ENCODE measurements around the gene BDH1. TPM values are rescaled to one million over a fixed set of nuclear protein-coding genes. Genes with fewer than 3 reads are reported as not detected.
"Not testable (repeated sequence)": the region's sequence is repeated elsewhere in the genome, so short reads cannot be mapped to it uniquely, and the experiment has no call there.

BDH1 gene, protein sequence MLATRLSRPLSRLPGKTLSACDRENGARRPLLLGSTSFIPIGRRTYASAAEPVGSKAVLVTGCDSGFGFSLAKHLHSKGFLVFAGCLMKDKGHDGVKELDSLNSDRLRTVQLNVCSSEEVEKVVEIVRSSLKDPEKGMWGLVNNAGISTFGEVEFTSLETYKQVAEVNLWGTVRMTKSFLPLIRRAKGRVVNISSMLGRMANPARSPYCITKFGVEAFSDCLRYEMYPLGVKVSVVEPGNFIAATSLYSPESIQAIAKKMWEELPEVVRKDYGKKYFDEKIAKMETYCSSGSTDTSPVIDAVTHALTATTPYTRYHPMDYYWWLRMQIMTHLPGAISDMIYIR
- 7.9 and 20.0 TPM in 2 replicates for total RNA-seq (2014; rRNA removed; shearing (Covaris generic))

DNA sequence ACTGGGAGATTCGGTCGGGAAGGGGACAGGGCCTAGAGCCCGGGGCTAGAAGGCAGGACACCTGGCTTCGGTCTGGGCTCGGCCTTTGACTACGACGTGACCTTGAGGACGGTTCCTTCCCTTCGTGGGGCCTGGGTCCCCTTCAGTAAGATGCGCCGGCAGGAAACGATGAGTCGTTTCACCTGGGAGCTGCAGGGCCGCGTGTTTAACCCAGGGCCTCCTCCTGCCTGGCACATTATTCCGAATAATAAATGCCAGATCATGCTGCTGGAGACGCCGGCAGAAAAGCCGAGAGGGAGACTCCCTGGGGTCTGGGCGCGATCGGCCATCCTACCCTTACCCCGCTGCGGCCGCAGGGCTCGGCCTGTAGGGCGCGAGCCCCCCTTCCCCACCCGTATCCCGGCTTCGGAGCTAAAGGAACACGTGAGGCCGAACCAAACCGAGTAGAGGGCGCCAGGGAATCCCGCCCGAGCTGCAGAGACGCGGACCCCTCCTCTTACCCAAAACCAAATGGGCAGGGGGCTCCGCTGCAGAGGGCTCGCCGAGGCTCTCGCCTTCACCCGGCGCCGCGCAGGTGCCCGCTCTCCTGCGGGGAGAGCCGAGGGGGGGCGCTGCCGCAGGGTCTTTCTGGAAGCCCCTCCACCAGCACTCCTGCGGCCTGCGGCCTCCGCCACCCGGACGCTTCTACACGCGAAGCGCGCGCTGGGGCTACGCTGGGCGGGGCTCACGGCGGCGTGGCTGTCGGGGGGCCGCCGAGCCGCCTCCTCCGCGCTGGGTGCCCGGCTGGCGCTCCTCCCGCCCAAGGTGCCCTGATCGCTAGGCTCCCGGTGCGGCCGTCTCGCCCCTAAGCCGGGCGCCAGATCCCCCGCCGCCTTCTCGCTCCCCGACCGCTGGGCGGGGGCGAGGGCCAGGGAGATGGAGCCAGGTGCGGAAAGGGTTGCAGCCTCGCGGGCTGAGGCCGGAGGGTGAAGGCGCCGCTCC lies at the start of gene BDH1:
Gene BDH1 (minus strand): TSS at position 688 of the 981 bp plus-strand sequence. CDS start 9,525 bp downstream, outside the sequence.
- Histone ChIP-seq H3K27me3 (replicated peaks) (peaks cover 6% of the 10 kb centered on the region; the same call in 1 of the 2 replicates), H3K27ac (no peak within 1 kb of the TSS; the same call in 1 of the 2 replicates), H3K4me3 (peak within 1 kb of the TSS; percentile 58), H3K4me1 (replicated peaks) (peaks cover 23% of the 10 kb centered on the region), H3K9me3 (replicated peaks) (no peaks in the 10 kb centered on the region), H3K36me3 (no peaks in the 10 kb centered on the region)
- peak; percentile 35 to 48 for DNase-seq (ENCODE audit: low read depth in 1 of 2, low spot score in 2 of 2)

DNA sequence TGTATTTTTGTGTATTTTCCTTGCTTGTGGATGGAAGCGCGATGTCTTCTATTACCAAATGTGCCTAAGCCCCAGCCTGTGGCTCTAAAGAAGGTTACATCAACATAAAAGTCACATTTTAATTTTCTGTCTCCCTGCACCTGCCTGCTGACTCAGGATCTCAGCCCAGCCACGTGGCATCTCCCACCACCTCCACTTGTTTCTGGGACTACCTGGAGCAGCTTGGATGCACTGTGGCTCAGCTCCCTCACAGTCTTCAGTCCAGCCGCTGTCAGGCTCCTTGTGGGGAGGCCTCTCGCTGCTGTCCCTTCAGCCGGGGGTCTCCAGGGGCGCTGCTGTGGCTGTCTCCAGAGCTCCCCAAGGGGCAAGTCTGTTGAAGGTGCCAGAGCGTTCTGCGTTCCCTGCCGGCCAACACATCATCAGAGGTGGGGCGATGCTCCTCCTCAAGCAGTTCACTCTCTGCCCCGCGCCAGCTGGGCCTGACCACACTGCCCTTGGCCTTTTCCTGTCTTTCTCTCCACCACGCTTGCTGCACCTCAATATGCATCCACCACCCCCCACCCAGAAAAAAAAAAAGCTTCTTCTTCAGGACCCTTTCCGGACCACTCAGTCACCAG lies 47.7 kb upstream of the BDH1 start:
- DNase-seq (ENCODE audit: low read depth in 1 of 2, low spot score in 2 of 2), result no peak
- Histone ChIP-seq H3K4me3 (no peak overlapping the region), H3K36me3 (peaks cover 29% of the 10 kb centered on the region), H3K27ac (no peak overlapping the region), H3K9me3 (replicated peaks) (no peaks in the 10 kb centered on the region), H3K27me3 (replicated peaks) (no peaks in the 10 kb centered on the region), H3K4me1 (replicated peaks) (peaks cover 11% of the 10 kb centered on the region)

DNA sequence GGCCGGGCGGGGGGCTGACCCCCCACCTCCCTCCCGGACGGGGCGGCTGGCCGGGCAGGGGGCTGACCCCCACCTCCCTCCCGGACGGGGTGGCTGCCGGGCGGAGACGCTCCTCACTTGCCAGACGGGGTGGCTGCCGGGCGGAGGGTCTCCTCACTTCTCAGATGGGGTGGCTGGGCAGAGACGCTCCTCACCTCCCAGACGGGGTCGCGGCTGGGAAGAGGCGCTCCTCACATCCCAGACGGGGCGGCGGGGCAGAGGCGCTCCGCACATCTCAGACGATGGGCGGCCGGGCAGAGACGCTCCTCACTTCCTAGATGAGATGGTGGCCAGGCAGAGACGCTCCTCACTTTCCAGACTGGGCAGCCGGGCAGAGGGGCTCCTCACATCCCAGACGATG lies 46.6 kb upstream of the BDH1 start:
- H3K36me3 ChIP-seq, result peaks cover 19% of the 10 kb centered on the region
- not testable (repeated sequence) for DNase-seq (ENCODE audit: low read depth in 1 of 2, low spot score in 2 of 2); H3K27me3 ChIP-seq (replicated peaks); H3K4me3 ChIP-seq; H3K27ac ChIP-seq; H3K9me3 ChIP-seq (replicated peaks)
- peaks cover 11% of the 10 kb centered on the region for H3K4me1 ChIP-seq (replicated peaks)

DNA sequence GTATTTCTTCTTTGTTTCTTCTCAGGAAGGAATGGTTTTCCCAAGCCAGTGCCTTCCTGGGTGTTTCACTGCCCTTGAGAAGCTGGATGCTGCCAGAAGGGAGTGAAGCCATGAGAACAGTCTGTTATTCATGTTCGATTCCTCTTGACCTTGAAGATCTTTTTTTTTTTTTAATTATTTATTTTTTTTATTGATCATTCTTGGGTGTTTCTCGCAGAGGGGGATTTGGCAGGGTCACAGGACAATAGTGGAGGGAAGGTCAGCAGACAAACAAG lies 45.7 kb upstream of the BDH1 start:
- DNase-seq (ENCODE audit: low read depth in 1 of 2, low spot score in 2 of 2); H3K4me3 ChIP-seq; H3K27me3 ChIP-seq (replicated peaks); H3K9me3 ChIP-seq (replicated peaks); H3K27ac ChIP-seq: not testable (repeated sequence)
- Histone ChIP-seq H3K4me1 (replicated peaks) (peaks cover 11% of the 10 kb centered on the region), H3K36me3 (peaks cover 10% of the 10 kb centered on the region)

DNA sequence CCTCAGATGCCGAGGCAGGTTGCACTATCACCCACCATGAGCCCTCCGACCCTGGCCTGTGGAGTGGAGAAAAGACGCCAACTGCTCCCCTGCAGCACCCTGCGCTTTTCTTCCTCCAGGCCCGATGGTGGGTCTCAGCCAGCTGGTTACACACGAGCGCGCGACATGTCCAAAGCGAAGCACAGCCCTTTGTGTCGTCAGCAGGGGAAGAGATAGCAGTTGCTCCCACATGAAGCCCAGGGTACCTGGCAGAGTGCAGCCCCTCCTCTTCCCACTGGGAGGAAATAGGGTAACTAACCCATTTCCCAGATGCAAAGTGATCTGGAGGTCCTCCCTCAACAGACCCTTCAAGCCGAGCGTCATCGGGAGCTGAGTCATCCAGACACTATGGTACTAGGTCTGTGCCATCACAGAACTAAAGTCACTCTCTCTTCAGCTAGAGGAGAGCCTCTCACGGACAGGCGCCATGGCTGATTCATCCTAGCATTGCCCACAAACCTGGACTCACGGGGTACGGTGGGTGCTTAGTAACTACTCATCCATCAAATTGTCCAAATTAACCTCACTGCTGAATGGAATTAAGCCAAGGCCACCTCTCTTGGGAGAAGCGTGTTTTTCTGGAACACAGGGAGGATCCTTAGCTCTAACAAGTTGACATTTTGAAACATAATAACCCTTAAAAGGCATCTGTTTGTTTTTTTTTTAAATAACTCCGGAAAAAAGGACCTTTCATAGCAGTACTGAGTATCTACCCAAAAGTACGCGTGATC lies 45.2 kb upstream of the BDH1 start:
- no peaks in the 10 kb centered on the region for H3K9me3 ChIP-seq (replicated peaks)
- H3K36me3 ChIP-seq, result peaks cover 5% of the 10 kb centered on the region; the same call in 1 of the 2 replicates
- H3K27ac ChIP-seq, result no peak overlapping the region
- H3K4me1 ChIP-seq (replicated peaks), result peaks cover 11% of the 10 kb centered on the region
- no peak overlapping the region for H3K4me3 ChIP-seq
- H3K27me3 ChIP-seq (replicated peaks), result peaks cover 6% of the 10 kb centered on the region; the same call in 1 of the 2 replicates
- DNase-seq (ENCODE audit: low read depth in 1 of 2, low spot score in 2 of 2), result peak; percentile 39 to 56

DNA sequence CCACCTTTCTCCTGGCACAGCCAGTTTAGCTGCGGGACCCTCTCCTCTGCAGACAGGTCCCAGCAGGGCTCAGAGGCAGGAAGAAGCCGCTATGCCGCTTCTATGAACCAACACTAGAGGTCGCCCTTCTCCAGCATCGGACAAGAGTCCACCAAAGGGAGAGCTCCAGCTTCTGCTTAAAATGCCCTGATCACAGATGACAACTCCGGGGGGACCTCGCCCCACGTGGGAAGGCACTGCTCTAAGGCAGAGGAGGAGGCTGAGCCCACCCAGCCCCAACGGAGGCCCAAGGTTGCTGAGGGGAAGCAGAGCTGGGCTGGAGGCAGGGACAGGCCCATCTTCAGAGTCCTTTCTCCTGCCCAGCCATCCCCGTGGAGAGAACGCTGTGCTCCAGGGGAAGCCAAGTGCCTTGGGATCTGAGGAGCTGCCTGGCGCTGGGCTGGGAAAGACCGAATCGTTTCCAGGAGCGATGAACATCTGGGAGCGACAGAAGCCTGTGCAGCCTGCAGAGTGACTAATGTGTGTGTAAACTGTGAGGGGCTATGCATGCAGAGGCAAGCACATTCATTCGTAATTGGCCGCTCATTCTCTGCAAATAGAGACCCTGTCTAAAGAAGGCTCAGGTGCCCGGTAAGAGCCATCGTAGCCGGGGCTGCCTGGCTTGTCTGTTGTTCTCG lies 43.5 kb upstream of the BDH1 start:
- no peak overlapping the region for H3K27ac ChIP-seq
- H3K4me1 ChIP-seq (replicated peaks), result peaks cover 11% of the 10 kb centered on the region
- H3K4me3 ChIP-seq, result no peak overlapping the region
- peaks cover 6% of the 10 kb centered on the region; the same call in 1 of the 2 replicates for H3K27me3 ChIP-seq (replicated peaks)
- DNase-seq (ENCODE audit: low read depth in 1 of 2, low spot score in 2 of 2), result peak; percentile 73 to 78
- no peaks in the 10 kb centered on the region for H3K36me3 ChIP-seq
- H3K9me3 ChIP-seq (replicated peaks), result no peaks in the 10 kb centered on the region

DNA sequence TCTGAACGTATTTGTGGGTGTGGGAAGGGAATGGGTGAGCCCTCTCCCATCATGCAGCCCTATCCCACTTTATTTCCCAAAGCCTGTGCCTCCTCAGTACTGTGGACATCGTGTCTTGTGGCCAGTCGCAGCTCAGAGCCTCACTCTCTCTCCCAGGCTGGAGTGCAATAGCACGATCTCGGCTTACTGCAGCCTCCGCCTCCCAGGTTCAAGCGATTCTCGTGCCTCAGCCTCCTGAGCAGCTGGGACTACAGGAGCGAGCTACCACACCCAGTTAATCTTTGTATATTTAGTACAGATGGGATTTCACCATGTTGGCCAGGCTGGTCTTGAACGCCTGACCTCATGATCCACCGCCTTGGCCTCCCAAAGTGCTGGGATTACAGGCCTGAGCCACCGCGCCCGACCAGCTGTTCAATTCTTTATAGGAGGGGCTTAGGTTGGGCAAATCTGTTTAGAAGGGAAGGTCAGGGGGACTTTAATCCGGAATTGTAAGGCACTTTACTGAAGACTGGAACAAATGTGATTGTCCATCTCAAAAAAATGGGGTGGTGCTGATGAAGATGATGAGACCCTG lies 42.7 kb upstream of the BDH1 start:
- H3K36me3 ChIP-seq, result no peaks in the 10 kb centered on the region
- no peaks in the 10 kb centered on the region for H3K9me3 ChIP-seq (replicated peaks)
- H3K4me3 ChIP-seq, result no peak overlapping the region
- peaks cover 6% of the 10 kb centered on the region; the same call in 1 of the 2 replicates for H3K27me3 ChIP-seq (replicated peaks)
- H3K4me1 ChIP-seq (replicated peaks), result peaks cover 11% of the 10 kb centered on the region
- no peak overlapping the region for H3K27ac ChIP-seq
- no peak for DNase-seq (ENCODE audit: low read depth in 1 of 2, low spot score in 2 of 2)

DNA sequence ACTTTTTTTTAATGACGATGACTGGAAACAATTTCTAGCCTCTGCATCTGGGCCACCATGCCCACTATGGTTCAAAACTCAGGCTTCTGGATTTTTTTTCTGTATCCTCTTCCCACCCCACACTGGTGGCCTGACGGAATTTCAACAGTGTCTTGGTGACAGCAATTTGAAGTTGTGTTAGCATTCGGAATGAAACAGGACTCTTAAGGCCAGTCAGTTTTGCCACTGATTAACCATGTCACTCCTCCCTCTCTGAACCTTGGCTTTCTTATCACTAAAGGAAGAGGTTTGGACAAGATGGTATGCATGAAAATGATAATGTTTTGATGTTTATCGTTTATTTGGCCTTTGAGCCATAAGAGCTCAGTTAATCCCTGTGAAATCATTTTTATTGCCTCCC lies 41.6 kb upstream of the BDH1 start:
- H3K4me3 ChIP-seq, result no peak overlapping the region
- no peak overlapping the region for H3K27ac ChIP-seq
- H3K27me3 ChIP-seq (replicated peaks), result peaks cover 6% of the 10 kb centered on the region; the same call in 1 of the 2 replicates
- peaks cover 11% of the 10 kb centered on the region for H3K4me1 ChIP-seq (replicated peaks)
- DNase-seq (ENCODE audit: low read depth in 1 of 2, low spot score in 2 of 2), result no peak
- no peaks in the 10 kb centered on the region for H3K9me3 ChIP-seq (replicated peaks)
- no peaks in the 10 kb centered on the region for H3K36me3 ChIP-seq

DNA sequence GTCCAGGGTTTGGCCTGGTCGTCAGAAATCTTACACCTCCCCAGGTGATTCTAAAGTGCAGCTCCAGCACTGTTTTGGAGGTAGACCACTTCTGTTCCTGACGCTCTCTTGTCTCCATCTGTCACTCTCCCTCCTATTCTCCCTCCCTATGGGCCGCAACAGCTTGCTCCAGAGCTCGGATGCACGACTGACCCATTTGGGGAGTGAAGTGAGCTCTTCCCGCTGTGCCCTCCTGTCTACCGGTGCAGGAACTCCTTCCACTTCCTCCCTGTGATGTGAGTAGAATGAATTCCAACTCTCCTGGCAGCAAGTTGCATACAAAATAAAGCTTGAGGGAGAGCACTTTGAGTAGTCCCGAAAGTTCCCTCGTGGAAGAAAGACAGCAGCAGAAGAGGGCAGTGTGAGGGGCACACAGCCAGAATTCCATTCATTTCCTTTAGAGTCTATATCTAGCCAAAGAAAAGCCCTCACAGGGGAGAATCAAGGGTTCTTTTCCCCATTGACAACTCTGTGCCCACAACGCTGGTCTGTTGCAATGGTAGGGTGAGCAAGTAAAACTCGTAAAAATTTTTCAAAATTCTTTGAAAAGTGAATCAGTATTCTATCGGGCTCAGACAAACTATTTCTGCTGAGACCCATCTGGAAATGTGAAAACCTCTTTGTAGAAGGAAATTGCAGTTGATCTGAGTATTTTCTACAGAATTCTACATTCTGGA lies 39.9 kb upstream of the BDH1 start:
- H3K27me3 ChIP-seq (replicated peaks), result peaks cover 6% of the 10 kb centered on the region; the same call in 1 of the 2 replicates
- H3K36me3 ChIP-seq, result no peaks in the 10 kb centered on the region
- H3K9me3 ChIP-seq (replicated peaks), result no peaks in the 10 kb centered on the region
- no peak overlapping the region for H3K4me3 ChIP-seq
- peaks cover 5% of the 10 kb centered on the region for H3K4me1 ChIP-seq (replicated peaks)
- H3K27ac ChIP-seq, result no peak overlapping the region
- no peak for DNase-seq (ENCODE audit: low read depth in 1 of 2, low spot score in 2 of 2)

DNA sequence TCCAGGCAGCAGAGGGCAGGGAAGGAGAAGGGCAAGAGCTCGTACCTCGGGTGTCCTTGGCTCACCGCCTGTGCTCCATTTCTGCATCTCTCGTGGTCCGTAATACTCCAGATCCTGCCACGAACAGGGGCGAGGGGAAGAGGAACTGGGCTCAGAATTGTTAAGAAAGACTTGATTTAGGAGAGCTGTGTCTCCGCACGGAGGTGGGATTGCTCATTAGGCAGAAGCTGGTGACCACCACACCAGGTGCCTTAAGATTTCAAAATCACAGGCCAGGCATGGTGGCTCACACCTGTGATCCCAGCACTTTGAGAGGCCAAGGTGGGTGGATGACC lies 37.2 kb upstream of the BDH1 start:
- H3K36me3 ChIP-seq, result no peaks in the 10 kb centered on the region
- no peak overlapping the region for H3K27ac ChIP-seq
- peaks cover 6% of the 10 kb centered on the region; the same call in 1 of the 2 replicates for H3K27me3 ChIP-seq (replicated peaks)
- no peaks in the 10 kb centered on the region for H3K9me3 ChIP-seq (replicated peaks)
- no peak overlapping the region for H3K4me3 ChIP-seq
- no peak for DNase-seq (ENCODE audit: low read depth in 1 of 2, low spot score in 2 of 2)
- H3K4me1 ChIP-seq (replicated peaks), result no peaks in the 10 kb centered on the region

DNA sequence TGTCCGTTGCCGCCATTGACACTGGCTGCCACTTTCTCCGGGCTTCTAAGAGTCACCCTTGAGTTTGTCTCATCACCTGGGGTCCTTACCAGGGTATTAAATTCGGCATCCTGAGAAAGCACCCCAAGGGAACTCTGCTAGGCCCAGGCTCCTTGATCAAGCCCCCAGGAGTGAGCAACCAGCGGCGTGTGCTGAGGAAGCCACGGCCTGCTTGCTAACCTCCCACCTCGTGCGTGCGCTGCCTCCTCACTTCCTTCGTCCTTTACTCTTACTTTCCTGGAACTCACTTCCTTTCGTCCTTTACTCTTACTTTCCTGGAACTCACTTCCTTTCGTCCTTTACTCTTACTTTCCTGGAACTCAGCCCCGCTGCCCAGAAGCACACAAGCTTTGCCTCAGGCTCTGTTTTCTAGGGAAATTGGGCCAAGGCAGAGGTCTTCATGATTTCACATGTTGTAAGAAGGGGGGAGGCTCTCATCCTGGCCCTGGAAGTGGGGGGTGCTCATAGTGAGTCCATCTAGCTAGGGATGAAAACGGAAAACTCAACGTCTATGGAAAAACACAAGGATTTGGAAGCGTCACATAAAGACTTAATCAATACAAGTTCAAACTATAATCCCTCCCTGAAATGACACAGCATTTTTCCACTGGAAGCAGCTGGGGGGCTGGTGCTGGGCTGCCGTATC lies 36.7 kb upstream of the BDH1 start:
- Histone ChIP-seq H3K9me3 (replicated peaks) (no peaks in the 10 kb centered on the region), H3K4me3 (no peak overlapping the region), H3K36me3 (no peaks in the 10 kb centered on the region), H3K27me3 (replicated peaks) (peaks cover 2% of the 10 kb centered on the region; the same call in 1 of the 2 replicates), H3K4me1 (replicated peaks) (peaks cover 2% of the 10 kb centered on the region), H3K27ac (no peak overlapping the region)
- DNase-seq (ENCODE audit: low read depth in 1 of 2, low spot score in 2 of 2), result no peak

All from SJSA1 (cell line).